HFF-Myc (cell line): Measurements from ENCODE around the gene MRO.

Experiments used
- DNase-seq: peaks from one replicate; pipeline ENCODE4 v3.0.0-alpha.2; 2011; ENCODE audit warnings: low read depth; ENCODE audit errors: extremely low read depth
- H3K4me3 ChIP-seq: replicated peaks from 2 replicates; pipeline ENCODE4 v1.5.1; 2011; ENCODE audit warnings: low read depth, mild to moderate bottlenecking, control low read depth, low read length
- CTCF ChIP-seq: IDR thresholded peaks from 2 replicates; pipeline ENCODE4 v1.5.1; 2012; ENCODE audit warnings: mild to moderate bottlenecking, low read depth, low read length, control low read depth; ENCODE audit errors: missing control alignments

Gene MRO

GRCh38 chr18:50819728-50820378 is at the start of gene MRO:
TSS of gene MRO (minus strand) at chr18:50820016. CDS start at chr18:50809400, 10,616 bp downstream.
- H3K4me3 ChIP-seq, result peak within 1 kb of the TSS; percentile 25
- TF ChIP-seq CTCF, result peak; percentile 92

DNA sequence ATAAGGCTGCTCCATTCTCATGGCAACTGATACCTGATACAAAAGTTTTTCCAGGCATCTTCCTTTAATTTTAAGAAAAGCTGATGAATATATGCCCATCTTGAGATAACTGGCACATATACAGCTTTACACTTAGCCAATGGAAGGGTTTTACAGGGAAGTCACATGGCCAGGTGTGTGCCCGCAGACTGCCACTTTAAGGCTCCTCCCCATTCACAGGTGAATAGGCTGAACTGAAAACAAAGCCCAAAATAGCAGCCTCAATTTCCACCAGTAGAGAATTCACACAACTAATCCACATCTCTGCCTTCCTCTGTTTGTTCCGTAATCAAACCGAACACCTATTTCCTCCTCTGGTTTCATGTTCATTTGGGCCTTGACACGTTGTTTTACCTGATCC is 49.3 kb upstream of the MRO start:
- H3K4me3 ChIP-seq, result no peak overlapping the region
- DNase-seq, result no peak
- TF ChIP-seq CTCF, result no peak

More at GRCh38 chr18:50819728-50820378, at the start of gene MRO:
- peak; percentile 37 for DNase-seq

DNA sequence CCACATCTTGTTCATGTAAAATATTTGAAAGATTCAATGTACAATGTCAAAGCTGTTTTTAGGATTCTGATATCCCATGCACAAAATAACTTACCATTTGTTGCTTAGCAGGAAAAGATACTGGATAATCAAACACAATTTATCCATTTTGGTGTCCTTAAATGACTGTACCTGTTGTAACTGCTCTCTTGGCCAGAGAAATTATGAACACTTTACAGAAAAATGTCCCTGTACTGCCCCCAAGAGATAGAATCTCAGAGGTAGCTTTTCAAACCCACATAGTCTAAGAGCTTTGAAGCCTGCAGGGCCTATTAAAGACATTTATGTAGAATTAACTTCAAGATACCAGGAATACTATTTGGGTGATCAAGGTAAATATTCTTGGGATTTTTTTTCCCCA is 46.9 kb upstream of the MRO start:
- no peak for TF ChIP-seq CTCF

GRCh38 chr18:50863840-50864375 is 44.1 kb upstream of the MRO start:
- no peak overlapping the region for H3K4me3 ChIP-seq
- no peak for DNase-seq
- no peak for TF ChIP-seq CTCF

More for the DNA sequence above, 46.9 kb upstream of the MRO start:
- no peak overlapping the region for H3K4me3 ChIP-seq
- DNase-seq, result no peak

DNA sequence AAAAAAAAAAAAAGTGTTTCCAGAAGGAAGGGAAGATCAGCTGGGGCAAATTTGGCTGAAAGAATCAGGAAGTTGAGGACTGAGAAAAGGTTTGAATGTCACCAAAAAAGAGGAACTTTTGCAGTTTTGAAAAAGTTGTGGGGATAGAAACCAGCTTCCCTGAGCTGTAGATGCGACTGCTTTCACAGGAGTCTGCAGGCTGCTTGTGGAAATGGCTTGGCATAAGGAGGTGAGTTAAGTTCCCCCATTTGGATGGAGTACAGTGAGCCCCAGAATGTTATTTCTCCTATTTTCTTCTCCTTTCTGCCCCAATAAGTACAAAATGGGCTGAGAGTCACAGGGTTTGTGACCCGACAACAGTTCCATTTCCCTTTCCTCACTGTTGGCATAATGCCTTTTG is 42.6 kb upstream of the MRO start:
- DNase-seq, result no peak
- no peak for TF ChIP-seq CTCF
- no peak overlapping the region for H3K4me3 ChIP-seq

- no peak for TF ChIP-seq CTCF
- no peak for DNase-seq
- H3K4me3 ChIP-seq, result no peak overlapping the region
Observed at GRCh38 chr18:50861617-50862016, 41.8 kb upstream of the MRO start.
